NCI-H526 treated with DMSO at 0.1 percent for 48 hours (cell line): ENCODE data around the gene SLC6A9.

Experiments used
- DNase-seq: peaks from one replicate; lab custom pipeline; 2025; lab: John Stamatoyannopoulos, UW

SLC6A9 gene

DNA sequence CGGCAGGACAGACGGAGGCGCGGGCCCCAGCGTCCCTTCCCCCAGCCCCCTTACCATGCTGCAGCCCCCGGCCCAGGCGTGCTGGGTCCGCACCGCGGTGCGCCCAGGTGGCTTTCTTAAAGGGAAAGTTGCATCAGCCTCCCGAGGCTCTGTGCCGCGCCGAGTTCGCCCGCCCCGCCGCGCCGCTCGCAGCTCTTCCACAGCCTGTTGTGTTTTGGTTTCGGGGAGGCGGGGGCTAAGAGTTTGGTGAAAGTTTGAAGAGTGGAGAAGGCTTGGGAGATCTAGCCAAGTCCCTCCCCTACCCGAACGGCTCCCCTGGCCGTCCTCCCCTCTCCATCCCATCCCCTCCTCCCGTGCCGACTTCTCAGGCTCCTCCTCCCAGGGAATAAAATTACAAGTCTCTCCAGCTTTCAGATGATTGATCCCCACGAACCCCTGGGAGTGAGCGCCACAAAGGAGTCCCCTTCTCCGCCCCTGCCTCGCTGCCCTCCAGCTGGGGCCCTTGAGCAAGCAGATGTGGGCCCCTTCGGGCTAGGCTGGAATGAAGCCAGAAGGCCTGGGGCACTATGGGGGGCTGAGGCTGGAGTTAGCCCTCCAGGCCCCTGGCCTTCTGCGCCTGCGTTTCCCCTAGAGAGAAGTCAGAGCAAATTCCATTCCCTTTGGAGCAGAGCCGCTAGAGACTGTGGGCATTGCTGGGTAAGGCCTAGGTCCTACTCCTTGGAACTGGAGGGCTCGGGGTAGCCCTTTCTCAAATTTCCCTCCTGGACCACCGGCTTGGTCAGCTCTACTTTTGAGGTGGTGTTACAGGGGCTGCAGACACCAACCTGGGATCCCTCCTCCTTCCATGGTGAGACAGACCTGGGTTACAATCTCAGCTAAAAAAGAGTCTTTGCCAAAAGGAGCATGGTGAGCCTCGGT lies at the start of gene SLC6A9:
Gene SLC6A9, minus strand, starts transcription at position 211 of the 918 bp plus-strand sequence. CDS start 7,185 bp downstream, outside the sequence.
- peak; percentile 60 for DNase-seq

GRCh38 chr1:44079566-44079965 lies 48.3 kb upstream of the SLC6A9 start:
- DNase-seq, result no peak

DNA sequence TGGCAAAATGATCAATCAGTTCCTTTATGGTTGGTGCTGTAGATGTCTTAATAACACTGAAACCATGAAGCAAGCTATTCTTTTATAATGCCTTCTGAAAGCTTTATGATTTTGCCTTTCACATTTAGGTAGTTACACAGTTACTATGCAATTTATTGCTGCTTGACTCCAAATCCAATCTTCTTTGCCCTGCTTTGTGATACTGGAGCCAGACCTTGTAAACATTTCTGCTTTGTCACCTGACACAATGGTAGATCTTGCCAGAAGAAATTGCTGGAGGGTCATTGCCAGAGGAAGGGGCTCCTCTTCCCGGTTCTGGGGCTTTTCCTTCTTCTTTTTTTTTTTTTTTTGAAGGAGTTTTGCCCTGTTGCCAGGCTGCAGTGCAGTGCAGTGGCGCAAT lies 46.8 kb upstream of the SLC6A9 start:
- DNase-seq, result no peak

DNA sequence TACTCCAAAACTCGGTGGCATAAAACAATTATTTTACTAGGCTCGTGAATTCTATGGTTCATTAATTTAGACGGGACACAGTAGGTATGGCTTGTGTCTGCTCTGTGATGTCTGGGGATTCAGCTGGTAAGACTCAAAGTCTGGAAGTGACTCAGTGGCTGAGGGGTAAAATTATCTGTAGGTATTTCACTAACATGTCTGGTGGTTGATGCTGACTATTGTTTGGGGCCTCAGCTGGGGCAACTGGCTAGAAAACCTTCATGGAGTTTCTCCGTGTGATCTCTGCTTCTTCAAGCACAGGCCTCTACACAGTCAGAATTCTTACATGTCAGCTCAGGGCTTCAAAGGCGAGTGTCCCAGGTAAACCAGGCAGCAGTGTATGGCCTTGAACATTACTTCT lies 46.2 kb upstream of the SLC6A9 start:
- no peak for DNase-seq

- no peak for DNase-seq
These were observed 44.8 kb upstream of the SLC6A9 start for GRCh38 chr1:44076066-44076465.

DNA sequence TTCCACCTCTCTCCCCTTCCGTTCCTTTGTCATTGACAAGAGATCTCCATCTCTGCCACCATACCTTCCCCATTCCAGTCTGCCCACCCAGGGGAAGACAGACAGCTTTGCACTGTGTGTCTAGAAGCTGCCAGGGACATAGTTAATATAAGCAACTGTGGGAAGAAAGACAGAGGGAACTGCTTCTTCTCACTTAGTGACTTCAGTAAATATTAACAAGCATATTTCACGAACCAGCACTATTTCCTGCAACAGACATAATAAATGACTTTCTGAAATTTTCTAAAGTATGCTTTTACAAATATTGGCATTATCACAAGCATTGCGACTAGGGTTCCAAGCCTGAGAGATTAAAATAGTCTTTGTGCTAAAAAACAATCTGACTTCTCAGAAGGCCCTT lies 43.2 kb upstream of the SLC6A9 start:
- DNase-seq, result no peak

DNA sequence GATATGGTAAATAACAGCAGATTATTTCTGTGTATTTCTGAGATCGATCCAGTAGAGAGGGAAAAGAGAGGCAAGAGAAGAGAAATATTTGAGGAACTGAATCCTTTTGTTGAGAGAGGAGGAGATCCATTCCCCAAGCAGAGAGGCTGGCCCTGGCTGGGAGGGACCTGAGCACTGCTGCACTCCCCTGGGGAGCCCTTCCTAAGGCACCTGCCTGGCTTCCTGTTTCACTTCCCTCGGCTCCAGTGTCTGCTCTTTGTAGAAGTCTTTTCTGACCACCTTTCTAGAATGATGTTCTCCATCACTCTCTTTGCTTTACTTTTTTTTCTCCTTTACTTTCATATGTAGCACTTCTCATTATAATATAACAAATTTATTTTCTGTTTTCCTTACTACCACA lies 42.3 kb upstream of the SLC6A9 start:
- DNase-seq, result no peak

DNA sequence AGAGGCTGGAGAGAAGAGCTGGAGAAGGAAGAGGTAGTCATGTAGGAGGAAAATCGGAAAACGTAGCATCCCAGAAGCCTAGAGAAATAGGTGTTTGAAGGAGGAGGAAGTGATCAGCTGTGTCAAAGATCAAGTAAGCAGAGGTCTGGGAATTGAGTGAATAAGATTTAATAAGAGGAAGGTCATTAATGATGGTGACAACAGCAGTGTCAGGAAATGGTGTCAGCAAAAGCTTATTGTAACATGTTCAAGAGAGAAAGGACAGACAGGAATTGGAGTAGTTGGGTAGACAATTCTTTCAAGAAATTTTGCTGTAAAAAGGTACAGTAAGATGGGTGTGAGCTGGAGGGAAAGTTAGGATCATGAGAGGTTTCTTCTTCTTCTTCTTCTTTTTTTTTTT lies 41.6 kb upstream of the SLC6A9 start:
- DNase-seq, result no peak

DNA sequence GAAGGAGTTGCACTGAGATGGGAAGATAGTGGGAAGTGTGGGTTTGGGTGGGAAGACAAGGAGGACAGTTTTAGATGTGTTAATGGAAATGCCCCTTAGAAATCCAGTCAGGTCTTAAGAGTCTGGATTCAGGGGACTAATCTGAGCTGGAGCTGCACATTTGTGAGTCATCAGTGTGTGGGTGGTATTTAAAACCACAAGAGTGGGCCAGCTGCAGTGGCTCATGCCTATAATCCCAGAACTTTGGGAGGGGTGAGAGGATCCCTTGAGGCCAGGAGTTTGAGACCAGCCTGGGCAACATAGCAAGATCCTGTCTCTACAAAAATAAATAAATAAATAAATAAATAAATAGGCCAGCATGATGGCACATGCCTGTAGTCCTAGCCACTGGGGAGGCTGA lies 40.9 kb upstream of the SLC6A9 start:
- no peak for DNase-seq

- DNase-seq, result no peak
These were observed 40.2 kb upstream of the SLC6A9 start for GRCh38 chr1:44071461-44071860.

GRCh38 chr1:44068442-44068921 lies 37.2 kb upstream of the SLC6A9 start:
- DNase-seq, result no peak

GRCh38 chr1:44067266-44068250 lies 36.3 kb upstream of the SLC6A9 start:
- DNase-seq, result no peak

DNA sequence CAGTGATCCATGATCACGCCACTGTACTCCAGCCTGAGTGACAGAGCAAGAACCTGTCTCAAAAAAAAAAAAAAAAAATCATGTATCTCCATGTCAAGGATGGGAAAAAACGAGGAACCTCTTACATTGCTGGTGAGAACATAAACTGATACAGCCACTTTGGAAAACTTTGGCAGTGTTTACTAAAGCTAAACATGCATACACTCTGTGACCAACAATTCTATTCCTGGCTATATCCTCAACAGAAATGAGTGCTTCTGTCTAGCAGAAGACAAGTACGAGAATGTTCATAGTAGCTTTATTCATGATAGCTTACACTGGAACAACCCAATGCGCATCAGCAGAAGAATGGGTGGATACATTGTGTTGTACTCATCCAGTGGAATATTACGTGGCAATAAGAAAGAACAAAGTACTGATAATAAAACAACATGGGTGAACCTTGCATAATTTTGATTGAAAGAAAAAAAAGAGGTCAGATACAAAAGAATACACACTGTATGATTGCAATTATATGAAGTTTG lies 31.5 kb upstream of the SLC6A9 start:
- DNase-seq, result no peak

DNA sequence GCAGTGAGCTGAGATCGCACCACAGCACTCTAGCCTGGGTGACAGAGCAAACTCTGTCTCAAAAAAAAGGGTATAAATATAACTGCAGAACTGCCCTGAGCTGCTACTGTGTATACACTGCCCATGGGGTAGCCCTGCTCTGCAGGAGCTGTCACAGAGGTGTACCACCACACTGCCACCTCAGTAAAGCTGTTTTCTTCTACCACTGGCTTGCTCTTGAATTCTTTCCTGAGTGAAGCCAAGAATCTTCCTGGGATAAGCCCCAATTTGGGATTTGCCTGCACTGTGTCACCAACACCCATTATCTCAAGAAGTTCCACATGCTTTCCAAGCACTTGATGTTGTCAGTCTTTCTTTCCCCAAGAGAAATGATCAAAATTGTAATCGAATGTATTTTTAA lies 30.6 kb upstream of the SLC6A9 start:
- DNase-seq, result no peak

DNA sequence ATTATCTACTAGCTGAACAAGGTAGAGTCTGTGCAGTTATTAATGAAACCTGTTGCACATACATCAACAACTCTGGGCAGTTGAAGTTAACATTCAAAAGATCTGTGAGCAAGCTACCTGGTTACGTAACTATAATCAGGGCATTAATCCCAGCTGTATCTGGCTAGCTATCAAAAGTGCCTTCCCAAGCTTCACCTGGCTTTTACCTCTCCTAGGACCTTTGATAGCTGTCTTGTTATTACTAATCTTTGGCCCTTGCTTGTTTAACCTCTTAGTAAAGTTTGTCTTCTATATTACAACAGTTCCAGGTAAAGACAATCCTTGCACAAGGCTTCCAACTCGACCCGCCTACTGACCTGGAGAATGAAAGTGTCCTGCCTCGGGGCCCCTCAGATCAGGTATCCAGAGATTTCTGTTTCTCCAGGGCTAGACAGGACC lies 29.6 kb upstream of the SLC6A9 start:
- no peak for DNase-seq

GRCh38 chr1:44059664-44060355 lies 28.5 kb upstream of the SLC6A9 start:
- no peak for DNase-seq

GRCh38 chr1:44059212-44059611 lies 27.9 kb upstream of the SLC6A9 start:
- no peak for DNase-seq

GRCh38 chr1:44057293-44057692 lies 26.0 kb upstream of the SLC6A9 start:
- DNase-seq, result no peak

- DNase-seq, result no peak
These were observed 22.1 kb upstream of the SLC6A9 start for GRCh38 chr1:44053394-44053793.

GRCh38 chr1:44050261-44050660 lies 19.0 kb upstream of the SLC6A9 start:
- DNase-seq, result peak; percentile 83

- DNase-seq, result no peak
These were observed 18.6 kb upstream of the SLC6A9 start for GRCh38 chr1:44049839-44050238.
